DND-41 (cell line): Measurements from ENCODE around the gene LGALSL.

ENCODE experiments used
- EZH2 ChIP-seq: IDR thresholded peaks from 3 replicates; pipeline ENCODE4 v1.6.1; 2012; ENCODE audit warnings: borderline replicate concordance, low read depth, mild to moderate bottlenecking, moderate library complexity, low read length, inconsistent platforms; ENCODE audit not compliant: severe bottlenecking
- TF ChIP-seq, protein P1 (sequence below): IDR thresholded peaks from 2 replicates; pipeline ENCODE4 v1.5.1; 2012; ENCODE audit warnings: borderline replicate concordance, low read length, moderate library complexity, mild to moderate bottlenecking; ENCODE audit not compliant: poor library complexity, severe bottlenecking; ENCODE audit errors: extremely low read depth

DNA sequence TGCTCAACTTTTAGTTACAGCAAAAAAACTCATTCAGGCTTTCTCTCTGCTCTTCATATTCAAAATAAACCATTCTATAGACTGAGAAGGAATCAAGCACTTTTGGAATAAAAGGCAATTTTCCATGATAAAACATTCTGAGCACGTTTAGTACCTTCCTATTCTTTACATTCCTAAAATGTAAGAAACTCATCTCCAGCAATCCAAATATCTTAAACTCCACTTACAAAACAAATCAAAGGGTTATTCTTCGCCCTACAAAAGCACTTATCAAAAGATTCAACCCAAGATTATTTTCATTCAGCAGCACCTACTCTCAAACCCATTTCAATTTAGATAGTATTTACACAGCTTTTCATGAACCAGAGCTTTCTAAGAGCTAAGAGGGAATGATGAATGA lies 2.9 kb upstream of the LGALSL start:
- no peak for TF ChIP-seq EZH2
- TF ChIP-seq, protein P1, sequence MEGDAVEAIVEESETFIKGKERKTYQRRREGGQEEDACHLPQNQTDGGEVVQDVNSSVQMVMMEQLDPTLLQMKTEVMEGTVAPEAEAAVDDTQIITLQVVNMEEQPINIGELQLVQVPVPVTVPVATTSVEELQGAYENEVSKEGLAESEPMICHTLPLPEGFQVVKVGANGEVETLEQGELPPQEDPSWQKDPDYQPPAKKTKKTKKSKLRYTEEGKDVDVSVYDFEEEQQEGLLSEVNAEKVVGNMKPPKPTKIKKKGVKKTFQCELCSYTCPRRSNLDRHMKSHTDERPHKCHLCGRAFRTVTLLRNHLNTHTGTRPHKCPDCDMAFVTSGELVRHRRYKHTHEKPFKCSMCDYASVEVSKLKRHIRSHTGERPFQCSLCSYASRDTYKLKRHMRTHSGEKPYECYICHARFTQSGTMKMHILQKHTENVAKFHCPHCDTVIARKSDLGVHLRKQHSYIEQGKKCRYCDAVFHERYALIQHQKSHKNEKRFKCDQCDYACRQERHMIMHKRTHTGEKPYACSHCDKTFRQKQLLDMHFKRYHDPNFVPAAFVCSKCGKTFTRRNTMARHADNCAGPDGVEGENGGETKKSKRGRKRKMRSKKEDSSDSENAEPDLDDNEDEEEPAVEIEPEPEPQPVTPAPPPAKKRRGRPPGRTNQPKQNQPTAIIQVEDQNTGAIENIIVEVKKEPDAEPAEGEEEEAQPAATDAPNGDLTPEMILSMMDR = no peak
